Type B pancreatic cell (in vitro differentiated cells): ENCODE data around the gene VNN1. TPM values are rescaled to one million over a fixed set of nuclear protein-coding genes. Genes with fewer than 3 reads are reported as not detected.
"Not testable (repeated sequence)": the region's sequence is repeated elsewhere in the genome, so short reads cannot be mapped to it uniquely, and the experiment has no call there.

ENCODE experiments used
- DNase-seq: peaks from one replicate; pipeline ENCODE4 v3.0.0; 2021; ENCODE audit warnings: mixed read lengths; ENCODE audit not compliant: unreplicated experiment; ENCODE audit errors: extremely low spot score
- H3K27ac Mint-ChIP-seq: 2 replicates; pipeline ENCODE4 v1.8.0; 2021; ENCODE audit warnings: mild to moderate bottlenecking, mixed read lengths
- H3K27me3 Mint-ChIP-seq: 2 replicates; pipeline ENCODE4 v1.8.0; 2021; ENCODE audit warnings: mixed read lengths
- H3K36me3 Mint-ChIP-seq: 2 replicates; pipeline ENCODE4 v1.8.0; 2021; ENCODE audit warnings: mixed read lengths
- H3K4me1 Mint-ChIP-seq: one replicate; pipeline ENCODE4 v1.8.0; 2021; ENCODE audit warnings: mixed read lengths; ENCODE audit not compliant: unreplicated experiment
- H3K4me3 Mint-ChIP-seq: 2 replicates; pipeline ENCODE4 v1.8.0; 2021; ENCODE audit warnings: mild to moderate bottlenecking, mixed read lengths
- H3K9me3 Mint-ChIP-seq: 2 replicates; pipeline ENCODE4 v1.8.0; 2021; ENCODE audit warnings: mixed read lengths
- total RNA-seq: library from RNA; stranded (reverse); gene quantifications from 2 replicates; pipeline ENCODE4 v1.2.1, GENCODE V29; 2021; ENCODE audit warnings: low replicate concordance
- TF ChIP-seq, protein P1 (sequence below): fragments of 200-600 bp; sonication (generic); conservative IDR thresholded peaks from 2 replicates; pipeline ENCODE4 v1.5.0; 2021; ENCODE audit warnings: antibody characterized with exemption, mild to moderate bottlenecking

VNN1 gene
- total RNA-seq, 1 donor from 2014 or later = 1.3 TPM

DNA sequence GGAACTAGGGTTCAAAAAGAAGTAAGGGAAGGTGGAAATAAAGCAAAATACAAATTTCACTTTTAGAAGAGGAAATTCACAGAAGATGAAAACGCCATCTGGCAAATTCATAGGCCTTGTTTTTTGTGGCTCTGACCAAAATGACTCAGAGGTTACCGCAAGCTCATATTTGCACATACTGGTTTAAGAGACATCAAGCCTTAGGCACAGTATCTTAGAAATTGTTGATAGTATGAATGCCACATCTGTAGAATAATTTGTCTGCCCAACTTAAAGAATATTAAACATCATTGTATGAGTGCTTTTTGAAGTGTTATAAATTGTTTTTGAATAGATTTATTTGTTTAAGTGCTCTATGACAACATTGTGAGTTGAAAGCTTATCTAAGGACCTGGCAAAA, 65.5 kb downstream of the VNN1 start:
- Mint-ChIP-seq H3K27me3 (no peaks in the 10 kb centered on the region), H3K4me3 (no peak overlapping the region)
- TF ChIP-seq, protein P1, sequence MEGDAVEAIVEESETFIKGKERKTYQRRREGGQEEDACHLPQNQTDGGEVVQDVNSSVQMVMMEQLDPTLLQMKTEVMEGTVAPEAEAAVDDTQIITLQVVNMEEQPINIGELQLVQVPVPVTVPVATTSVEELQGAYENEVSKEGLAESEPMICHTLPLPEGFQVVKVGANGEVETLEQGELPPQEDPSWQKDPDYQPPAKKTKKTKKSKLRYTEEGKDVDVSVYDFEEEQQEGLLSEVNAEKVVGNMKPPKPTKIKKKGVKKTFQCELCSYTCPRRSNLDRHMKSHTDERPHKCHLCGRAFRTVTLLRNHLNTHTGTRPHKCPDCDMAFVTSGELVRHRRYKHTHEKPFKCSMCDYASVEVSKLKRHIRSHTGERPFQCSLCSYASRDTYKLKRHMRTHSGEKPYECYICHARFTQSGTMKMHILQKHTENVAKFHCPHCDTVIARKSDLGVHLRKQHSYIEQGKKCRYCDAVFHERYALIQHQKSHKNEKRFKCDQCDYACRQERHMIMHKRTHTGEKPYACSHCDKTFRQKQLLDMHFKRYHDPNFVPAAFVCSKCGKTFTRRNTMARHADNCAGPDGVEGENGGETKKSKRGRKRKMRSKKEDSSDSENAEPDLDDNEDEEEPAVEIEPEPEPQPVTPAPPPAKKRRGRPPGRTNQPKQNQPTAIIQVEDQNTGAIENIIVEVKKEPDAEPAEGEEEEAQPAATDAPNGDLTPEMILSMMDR = no peak

DNA sequence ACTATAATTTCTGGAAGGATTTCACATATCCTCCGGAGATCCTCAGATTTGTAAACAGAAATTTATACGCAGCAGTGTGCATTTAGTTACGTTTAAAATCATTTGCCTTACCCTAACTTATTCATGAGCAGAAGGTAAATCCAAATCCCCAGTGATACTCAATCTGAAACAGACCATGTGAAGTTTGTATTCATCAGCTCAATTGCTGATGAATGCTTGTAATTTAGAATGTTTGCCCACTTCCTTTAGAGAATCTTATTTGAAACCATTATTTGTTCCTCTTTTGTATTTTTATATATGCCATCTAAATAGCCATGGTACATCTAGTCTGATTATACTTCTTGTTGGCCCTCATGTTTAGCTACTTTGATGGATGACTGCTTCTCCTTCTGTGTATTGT, 70.3 kb downstream of the VNN1 start:
- no peak overlapping the region for H3K27ac Mint-ChIP-seq
- DNase-seq = no peak
- no peak overlapping the region for H3K4me3 Mint-ChIP-seq
- no peaks in the 10 kb centered on the region for H3K36me3 Mint-ChIP-seq
- H3K4me1 Mint-ChIP-seq = no peaks in the 10 kb centered on the region
- TF ChIP-seq, protein P1 = no peak
- no peaks in the 10 kb centered on the region for H3K27me3 Mint-ChIP-seq
- no peaks in the 10 kb centered on the region for H3K9me3 Mint-ChIP-seq

More for the DNA sequence above, 65.5 kb downstream of the VNN1 start:
- H3K4me1 Mint-ChIP-seq = no peaks in the 10 kb centered on the region
- no peaks in the 10 kb centered on the region for H3K9me3 Mint-ChIP-seq
- H3K36me3 Mint-ChIP-seq = no peaks in the 10 kb centered on the region
- DNase-seq = no peak
- no peak overlapping the region for H3K27ac Mint-ChIP-seq

- DNase-seq, H3K36me3 Mint-ChIP-seq, H3K27me3 Mint-ChIP-seq, H3K4me1 Mint-ChIP-seq, H3K27ac Mint-ChIP-seq, H3K4me3 Mint-ChIP-seq: not testable (repeated sequence)
- H3K9me3 Mint-ChIP-seq = peaks cover 13% of the 10 kb centered on the region
These were observed 76.7 kb downstream of the VNN1 start for GRCh38 chr6:132637135-132637534.

DNA sequence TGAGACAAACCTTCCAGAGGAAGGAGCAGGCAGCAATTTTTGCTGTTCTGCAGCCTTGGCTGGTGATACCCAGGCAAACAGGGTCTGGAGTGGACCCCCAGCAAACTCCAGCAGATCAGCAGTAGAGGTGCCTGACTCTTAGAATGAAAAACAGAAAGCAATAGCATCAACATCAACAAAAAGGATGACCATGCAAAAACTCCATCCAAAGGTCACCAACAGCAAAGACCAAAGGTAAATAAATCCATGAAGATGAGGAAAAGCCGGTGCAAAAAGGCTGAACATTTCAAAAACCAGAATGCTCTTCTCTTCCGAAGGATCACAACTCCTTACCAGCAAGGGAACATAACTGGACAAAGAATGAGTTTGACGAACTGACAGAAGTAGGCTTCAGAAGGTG, 77.9 kb downstream of the VNN1 start:
- peaks cover 13% of the 10 kb centered on the region for H3K9me3 Mint-ChIP-seq
- H3K27ac Mint-ChIP-seq, H3K36me3 Mint-ChIP-seq, DNase-seq, H3K27me3 Mint-ChIP-seq, H3K4me3 Mint-ChIP-seq, H3K4me1 Mint-ChIP-seq: not testable (repeated sequence)

DNA sequence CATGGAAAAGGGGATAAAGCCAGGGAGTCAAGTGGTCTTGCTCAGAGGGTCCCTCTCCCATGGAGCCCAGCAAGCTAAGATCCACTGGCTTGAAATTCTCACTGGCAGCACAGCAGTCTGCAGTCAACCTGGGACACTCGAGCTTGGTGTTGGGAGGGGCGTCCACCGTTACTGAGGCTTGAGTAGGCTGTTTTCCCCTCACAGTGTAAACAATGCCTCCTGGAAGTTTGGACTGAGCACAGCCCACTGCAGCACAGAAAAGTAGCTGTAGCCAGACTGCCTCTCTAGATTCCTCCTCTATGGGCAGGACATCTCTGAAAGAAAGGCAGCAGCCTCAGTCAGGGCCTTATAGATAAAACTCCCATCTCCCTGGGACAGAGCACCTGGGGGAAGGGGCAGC, 78.6 kb downstream of the VNN1 start:
- H3K4me3 Mint-ChIP-seq, H3K27ac Mint-ChIP-seq, H3K27me3 Mint-ChIP-seq, H3K36me3 Mint-ChIP-seq, H3K4me1 Mint-ChIP-seq, DNase-seq: not testable (repeated sequence)
- peaks cover 13% of the 10 kb centered on the region for H3K9me3 Mint-ChIP-seq

- Mint-ChIP-seq H3K27me3 (peaks cover 2% of the 10 kb centered on the region), H3K27ac (no peak overlapping the region), H3K36me3 (no peaks in the 10 kb centered on the region), H3K4me1 (no peaks in the 10 kb centered on the region), H3K9me3 (peaks cover 13% of the 10 kb centered on the region), H3K4me3 (no peak overlapping the region)
- TF ChIP-seq, protein P1 = no peak
- no peak for DNase-seq
These were observed 79.1 kb downstream of the VNN1 start for GRCh38 chr6:132634796-132635195.

DNA sequence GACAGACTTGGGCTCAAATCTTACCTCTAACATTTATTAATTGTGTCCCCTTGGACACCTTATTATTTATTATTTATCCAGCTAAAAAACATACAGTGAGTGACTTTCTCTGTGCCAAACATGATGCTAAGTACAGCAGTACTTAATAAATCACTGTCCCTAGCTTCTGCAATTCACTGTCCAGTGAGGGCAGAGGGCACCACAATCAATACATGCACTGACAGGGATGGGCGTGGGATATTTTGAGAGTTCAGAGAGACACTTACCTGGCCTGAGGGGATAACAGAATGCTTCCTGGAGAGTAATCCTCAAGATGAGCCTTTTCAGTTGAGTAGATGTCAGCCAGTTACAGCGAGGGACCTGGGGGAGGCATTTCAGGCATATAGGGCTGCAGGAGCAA, 80.5 kb downstream of the VNN1 start:
- TF ChIP-seq, protein P1 = no peak
- Mint-ChIP-seq H3K9me3 (peaks cover 24% of the 10 kb centered on the region), H3K4me1 (no peaks in the 10 kb centered on the region), H3K27me3 (peaks cover 2% of the 10 kb centered on the region), H3K27ac (no peak overlapping the region), H3K36me3 (no peaks in the 10 kb centered on the region), H3K4me3 (no peak overlapping the region)
- no peak for DNase-seq

Other genes with a start within 250 kb of the VNN1 start
- gene STX7, start 200.9 kb downstream of the VNN1 start, total RNA-seq = 36.6 and 50.2 TPM in 2 replicates
- not detected in 2 replicates for gene TAAR9, start 175.8 kb downstream of the VNN1 start, total RNA-seq
- not detected in 2 replicates for gene TAAR8, start 161.4 kb downstream of the VNN1 start, total RNA-seq
- gene TAAR6, start 143.7 kb downstream of the VNN1 start, total RNA-seq = not detected in 2 replicates
- gene TAAR5, start 124.3 kb downstream of the VNN1 start, total RNA-seq = not detected in 2 replicates
- gene TAAR2, start 89.8 kb downstream of the VNN1 start, total RNA-seq = not detected in 2 replicates
- not detected in 2 replicates for gene TAAR1, start 54.9 kb downstream of the VNN1 start, total RNA-seq
- gene VNN2, start 43.8 kb upstream of the VNN1 start, total RNA-seq = 0.36 and 0.39 TPM in 2 replicates
- gene SLC18B1, start 84.6 kb upstream of the VNN1 start, total RNA-seq = 17.6 and 19.3 TPM in 2 replicates
- gene RPS12, start 100.5 kb upstream of the VNN1 start, total RNA-seq = 1,352 and 1,365 TPM in 2 replicates